ENCODE data around the gene TPST1.
"Not testable (repeated sequence)": the region's sequence is repeated elsewhere in the genome, so short reads cannot be mapped to it uniquely, and the experiment has no call there.

TPST1 gene

GRCh38 chr7:66297579-66297978 is 92.4 kb downstream of the TPST1 start:
- DNase-seq = no peak

DNA sequence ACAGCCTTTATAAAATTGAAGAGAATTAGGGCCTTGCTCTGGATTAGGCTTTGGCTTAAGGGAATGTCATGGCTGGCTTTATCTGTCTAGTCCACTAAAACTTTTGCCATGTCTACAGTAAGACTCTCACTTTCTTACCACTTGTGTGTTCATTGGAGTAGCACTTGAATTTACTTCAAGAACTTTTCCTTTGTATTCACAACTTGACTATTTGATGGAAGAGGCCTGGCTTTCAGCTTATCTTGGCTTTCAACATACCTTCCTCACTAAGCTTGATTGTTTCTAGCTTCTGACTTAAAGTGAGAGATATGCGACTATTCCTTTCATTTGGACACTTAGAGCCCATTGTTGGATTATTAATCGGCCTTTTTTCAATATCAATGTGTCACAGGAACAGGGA is 96.1 kb downstream of the TPST1 start:
- DNase-seq = no peak

GRCh38 chr7:66301737-66302136 is 96.6 kb downstream of the TPST1 start:
- DNase-seq = no peak

DNA sequence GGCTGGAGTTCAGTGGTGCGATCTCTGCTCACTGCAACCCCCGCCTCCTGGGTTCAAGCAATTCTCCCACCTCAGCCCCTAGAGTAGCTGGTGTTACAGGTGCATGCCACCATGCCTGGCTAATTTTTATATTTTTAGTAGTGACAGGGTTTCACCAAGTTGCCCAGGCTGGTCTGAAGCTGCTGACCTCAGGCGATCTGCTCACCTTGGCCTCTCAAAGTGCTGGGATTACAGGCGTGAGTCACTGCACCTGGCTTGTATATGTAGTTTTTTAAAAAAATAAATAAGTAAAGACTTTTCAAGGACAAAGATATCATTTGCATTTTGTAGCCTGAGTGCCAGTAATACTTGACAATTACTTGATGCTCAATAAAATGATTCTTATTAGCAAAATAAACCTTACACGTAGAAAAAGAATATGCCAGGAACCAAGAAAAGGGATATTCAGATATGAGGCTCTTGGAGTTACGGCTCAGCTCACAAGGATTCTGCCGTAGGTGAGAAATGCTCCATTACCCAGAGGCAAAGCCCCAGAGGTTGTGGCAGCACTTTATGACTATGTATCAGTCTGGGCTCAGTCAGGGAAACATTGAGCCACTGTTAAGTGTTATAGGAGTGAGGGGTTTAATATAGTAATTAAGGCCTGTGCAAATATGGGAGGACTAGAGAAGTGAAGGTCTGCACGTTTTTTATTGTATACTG is 98.5 kb downstream of the TPST1 start:
- DNase-seq = no peak

GRCh38 chr7:66304536-66304935 is 99.4 kb downstream of the TPST1 start:
- no peak for DNase-seq

DNA sequence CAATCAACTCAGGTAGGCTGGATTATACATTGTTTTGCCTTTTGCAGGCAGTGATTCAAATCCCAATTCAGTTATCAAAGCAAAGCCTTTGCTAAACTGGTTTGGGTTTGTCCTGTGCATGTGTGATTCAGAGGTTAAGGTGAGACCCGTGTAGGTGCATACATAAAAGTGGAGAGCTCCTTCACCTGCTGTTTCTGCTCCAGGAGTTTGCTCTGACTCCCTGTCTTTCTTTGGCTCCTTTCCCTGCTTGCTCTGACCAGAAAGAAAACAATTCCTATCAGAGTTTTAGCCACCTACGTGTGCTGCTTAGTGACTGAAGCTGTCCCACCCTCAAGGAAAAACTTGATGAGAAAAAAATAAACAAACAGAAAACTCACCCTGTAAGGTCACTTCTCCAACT is 101.1 kb downstream of the TPST1 start:
- no peak for DNase-seq

DNA sequence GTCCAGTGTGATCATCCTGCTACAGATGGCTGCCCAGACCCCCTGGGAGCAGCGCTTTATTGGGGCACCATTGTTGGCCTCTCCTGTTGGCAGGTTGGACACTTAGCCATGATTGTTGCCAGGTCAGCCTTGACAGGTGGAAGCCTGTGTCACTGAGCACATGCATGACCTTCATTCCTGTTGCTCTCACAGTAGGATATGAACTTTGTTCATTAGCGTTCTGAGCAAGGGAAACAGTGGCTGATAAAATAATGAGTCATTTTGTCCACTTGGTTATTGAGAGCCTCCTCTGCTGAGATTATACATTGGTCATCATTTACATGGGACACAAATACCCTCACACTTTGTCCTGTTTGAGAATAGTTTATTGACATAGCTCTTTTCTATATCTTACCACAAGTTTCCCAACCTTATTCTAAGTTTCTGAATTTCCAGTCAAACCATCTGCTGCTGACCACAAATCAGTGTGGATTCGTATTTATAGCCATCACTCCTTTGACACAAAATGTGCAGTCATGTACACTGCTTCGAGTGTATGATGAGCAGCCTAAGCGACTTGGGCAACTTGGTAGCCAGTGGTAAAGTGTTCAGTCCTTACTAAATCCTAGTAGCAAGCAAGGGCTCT is 102.6 kb downstream of the TPST1 start:
- no peak for DNase-seq

DNA sequence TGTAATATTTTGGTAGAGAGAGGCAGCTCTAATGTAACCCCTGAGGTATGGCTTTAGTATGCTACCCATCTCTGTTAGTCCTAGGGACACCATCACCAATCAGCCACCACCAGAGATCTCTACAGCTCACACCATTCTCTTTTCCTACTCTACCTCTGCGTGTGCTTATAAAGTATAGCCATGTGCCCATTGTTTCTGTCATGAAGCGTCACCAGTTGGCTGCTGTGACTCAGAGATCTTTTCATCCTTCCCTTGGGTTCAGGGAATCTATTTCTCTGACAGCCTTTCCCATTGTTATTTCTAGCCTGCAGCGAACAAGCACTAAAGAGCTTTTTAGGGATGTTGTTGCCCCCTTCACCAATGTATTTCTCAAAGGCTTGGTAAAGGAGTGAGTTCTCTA is 103.3 kb downstream of the TPST1 start:
- DNase-seq = no peak

- no peak for DNase-seq
Measured at GRCh38 chr7:66310620-66311019, 105.5 kb downstream of the TPST1 start.

DNA sequence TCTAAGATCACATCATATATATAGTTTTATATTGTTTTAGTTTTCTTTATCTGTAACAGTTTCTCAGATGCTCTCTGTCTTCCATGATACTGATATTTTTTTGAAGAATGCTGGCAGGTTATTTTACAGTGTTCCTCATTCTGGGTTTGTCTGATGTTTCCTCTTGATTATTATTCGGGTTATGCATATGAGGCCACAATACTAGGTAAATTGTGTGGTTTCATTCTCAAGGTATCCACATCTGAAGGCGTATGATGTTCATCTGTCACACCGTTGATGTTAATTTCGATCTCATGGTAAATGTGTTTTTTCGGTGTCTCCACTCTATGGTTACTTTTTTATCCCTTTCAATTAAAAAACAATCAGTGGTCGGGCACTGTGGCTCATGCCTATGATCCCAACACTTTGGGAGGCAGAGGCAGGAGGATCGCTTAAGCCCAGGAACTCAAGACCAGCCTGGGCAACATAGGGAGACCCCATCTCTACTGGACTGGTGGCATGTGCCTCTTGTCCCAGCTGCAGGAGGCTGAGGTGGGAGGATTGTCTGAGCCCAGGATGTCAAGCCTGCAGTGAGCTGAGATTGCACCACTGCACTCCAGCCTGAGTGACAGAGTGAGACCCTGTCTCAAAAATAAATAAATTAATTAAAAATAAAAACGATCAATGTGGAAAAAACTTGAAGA is 108.9 kb downstream of the TPST1 start:
- no peak for DNase-seq

DNA sequence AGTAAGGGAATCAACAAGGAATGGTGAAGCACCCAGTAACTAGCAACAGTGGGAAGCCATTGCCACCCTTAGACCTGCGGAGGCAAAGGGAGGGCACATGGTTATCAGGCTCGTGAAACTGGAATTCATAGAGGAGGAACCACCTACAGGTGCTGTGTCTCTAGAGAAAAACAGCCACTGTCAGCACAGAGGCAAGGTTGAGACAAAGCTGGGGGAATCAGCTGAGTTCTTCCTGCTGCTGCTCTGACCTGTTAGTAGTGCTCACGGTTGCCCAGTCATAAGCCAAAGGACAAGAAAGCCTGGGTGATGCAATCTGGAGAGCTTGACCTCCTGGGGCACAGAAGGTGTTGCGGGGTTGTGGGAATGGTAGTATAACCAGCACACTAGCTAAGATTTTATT is 110.1 kb downstream of the TPST1 start:
- no peak for DNase-seq

DNA sequence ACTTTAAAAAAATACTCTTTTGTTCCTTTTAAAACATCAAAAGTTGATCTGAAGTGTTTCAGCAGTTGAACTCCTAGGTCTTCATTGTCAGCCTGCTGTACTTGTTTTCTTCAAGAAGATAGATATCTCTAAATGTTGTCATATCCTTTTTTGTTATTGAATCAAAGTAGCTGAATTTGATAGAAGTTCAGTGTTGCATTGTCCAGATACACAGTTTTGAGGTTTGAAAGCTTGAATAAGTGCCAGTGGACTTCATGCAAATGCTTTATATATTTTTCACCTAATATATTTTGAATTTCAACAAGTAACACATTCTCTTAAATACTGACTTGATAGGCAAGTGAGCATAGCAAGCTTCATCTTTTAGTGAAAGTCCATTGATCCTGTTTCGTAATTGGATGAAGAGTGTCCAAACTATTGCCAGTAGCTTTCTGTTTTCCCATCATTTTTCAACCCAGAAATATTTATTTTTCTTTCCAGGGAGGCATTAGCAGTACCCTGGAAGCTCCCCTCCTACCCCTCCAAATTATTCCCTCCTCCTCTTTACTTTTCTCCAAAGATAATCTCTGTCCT is 114.4 kb downstream of the TPST1 start:
- no peak for DNase-seq

DNA sequence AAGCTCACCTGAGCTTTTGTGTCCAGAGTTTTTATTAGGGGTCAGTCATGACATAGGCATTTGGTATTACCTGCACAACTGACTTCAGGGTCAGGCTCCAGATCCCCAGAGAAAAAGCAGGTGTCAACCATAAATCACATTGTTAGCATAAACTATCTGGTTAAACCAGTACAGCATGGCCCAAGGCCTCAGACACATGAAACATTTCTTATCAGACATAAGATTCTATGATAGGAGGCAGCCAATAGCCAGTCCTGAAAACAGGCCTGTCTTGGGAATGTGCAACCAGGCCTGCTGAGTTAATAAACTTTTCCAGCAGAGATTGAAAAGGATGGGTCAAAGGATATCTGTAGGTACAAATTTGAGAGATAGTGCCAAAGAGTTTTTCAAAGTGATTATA is 116.1 kb downstream of the TPST1 start:
- DNase-seq = no peak

- no peak for DNase-seq
Measured at GRCh38 chr7:66323114-66323796, 118.1 kb downstream of the TPST1 start.

- DNase-seq = not testable (repeated sequence)
Measured at GRCh38 chr7:66324985-66325384, 119.9 kb downstream of the TPST1 start.

DNA sequence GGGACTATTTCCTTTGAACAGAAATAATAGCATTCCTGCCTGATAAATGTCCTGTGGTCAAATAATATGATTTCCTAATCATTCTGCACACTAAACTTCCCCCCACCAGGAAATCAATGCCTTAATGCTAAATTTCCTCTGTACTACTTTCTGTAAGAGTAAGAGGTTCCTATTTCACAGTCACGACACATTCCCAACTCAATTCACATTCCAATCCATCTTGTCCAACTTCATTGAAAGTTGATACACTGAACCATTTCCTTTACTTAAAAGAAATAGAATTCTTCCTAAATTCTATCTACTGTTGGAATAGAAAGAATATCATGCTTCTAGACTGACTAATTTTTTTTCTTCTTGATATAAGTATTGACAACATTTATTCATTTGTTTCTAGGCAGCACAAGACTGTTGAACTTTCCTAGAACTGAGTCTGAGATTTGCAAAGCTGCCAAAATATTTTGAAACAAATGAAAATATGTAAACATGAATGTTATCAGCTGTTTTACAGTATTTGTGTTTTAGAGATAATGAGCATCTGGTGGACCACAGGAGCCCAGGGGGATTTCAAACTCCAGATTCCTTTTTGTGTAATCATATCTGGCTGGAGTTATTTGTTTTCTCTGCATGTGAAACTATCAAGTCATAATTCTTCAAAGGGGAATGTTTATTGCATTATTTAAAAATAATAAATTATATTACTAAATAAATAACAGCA is 121.5 kb downstream of the TPST1 start:
- no peak for DNase-seq

DNA sequence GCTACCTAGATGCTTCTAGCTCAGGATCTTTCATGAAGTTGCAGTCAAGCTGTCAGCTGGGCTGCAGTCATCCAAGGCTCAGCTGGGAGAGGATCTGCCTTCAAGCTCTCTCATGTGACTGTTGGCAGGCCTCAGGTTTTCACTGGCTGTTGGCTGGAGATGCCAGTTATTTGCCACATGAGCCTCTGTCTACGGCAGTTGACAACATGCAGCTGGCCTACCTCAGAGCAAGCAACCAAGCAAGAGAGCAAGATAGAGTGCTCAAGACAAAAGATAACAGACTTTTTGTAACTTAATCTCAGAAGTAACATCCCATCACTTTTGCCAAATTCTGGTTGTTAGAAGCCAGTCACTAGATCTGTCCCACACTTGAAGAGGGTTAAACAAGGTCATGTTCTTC is 125.8 kb downstream of the TPST1 start:
- no peak for DNase-seq

DNA sequence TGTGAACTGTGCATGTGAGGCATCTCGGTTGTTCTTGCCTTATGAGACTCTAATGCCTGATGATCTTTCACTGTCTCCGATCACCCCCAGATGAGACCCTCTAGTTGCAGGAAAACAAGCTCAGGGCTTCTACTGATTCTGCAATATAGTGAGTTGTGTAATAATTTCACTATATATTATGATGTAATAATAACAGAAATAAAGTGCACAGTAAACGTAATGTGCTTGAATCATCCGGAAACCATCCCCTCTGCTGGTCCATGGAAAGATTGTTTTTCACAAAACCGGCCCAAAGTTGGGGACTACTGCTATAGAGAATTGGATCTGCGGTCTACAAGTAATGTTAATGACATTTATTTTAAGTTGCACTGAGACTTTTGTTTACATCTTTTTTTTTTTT is 126.7 kb downstream of the TPST1 start:
- no peak for DNase-seq

GRCh38 chr7:66333443-66333842 is 128.3 kb downstream of the TPST1 start:
- no peak for DNase-seq

- DNase-seq = no peak
Measured at GRCh38 chr7:66335318-66335717, 130.2 kb downstream of the TPST1 start.

DNA sequence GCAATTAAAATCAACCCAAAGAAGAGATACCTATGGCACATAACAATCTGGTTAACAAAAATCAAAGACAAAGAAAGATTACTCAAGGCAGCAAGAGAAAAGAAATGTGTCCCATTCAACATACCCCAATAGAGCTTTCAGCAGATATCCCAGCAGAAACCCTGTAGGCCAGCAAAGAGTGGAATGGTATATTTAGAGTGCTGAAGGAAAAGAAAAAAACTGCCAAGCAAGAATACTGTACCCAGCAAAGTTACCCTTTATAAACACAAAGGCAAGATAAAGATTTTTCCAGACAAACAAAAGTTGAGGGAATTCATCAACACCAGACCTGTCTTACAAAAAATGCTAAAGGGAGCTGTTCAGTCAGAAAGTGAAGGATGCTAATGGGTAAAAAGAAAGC is 131.6 kb downstream of the TPST1 start:
- DNase-seq = no peak

GRCh38 chr7:66339141-66339540 is 134.0 kb downstream of the TPST1 start:
- no peak for DNase-seq

DNA sequence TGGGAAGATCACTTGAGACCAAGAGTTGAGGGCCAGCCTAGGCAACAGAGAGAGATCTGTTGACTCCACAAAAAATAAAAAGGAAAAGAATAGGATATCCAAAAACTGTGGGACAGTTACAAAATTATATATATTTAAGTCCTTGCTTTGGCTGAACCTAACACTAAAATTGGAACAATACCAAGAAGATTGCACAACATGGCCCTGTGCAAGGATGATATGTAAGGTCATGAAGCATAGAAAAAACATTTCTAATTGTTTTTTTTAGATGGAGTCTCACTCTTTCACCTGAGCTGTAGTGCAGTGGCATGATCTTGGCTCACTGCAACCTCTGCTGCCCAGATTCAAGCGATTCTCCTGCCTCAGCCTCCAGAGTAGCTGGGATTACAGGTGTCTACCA is 139.0 kb downstream of the TPST1 start:
- no peak for DNase-seq
